HG03457 (cell line): ENCODE measurements around the gene LSM12.
"Not testable (repeated sequence)": the region's sequence is repeated elsewhere in the genome, so short reads cannot be mapped to it uniquely, and the experiment has no call there.

ENCODE experiments used
- ATAC-seq: cut with Tn5 transposase; IDR thresholded peaks from one replicate; pipeline ENCODE4 v1.9.1; 2021; ENCODE audit warnings: moderate number of reproducible peaks; ENCODE audit not compliant: unreplicated experiment

Gene LSM12

GRCh38 chr17:44008205-44008909 is 58.1 kb downstream of the LSM12 start:
- no peak for ATAC-seq

- ATAC-seq, result no peak
Observed at GRCh38 chr17:44007346-44008204, 58.9 kb downstream of the LSM12 start.

- no peak for ATAC-seq
Observed at GRCh38 chr17:44006598-44007345, 59.7 kb downstream of the LSM12 start.

- ATAC-seq, result no peak
Observed at GRCh38 chr17:44006272-44006597, 60.2 kb downstream of the LSM12 start.

- ATAC-seq, result no peak
Observed at GRCh38 chr17:44005527-44006271, 60.8 kb downstream of the LSM12 start.

GRCh38 chr17:44004761-44005526 is 61.5 kb downstream of the LSM12 start:
- ATAC-seq, result no peak

GRCh38 chr17:44004077-44004760 is 62.3 kb downstream of the LSM12 start, which contains the start of gene NAGS:
Gene NAGS (plus strand): TSS chr17:44004622. CDS start chr17:44004664, 42 bp downstream.
- no peak for ATAC-seq

GRCh38 chr17:44002141-44002848 is 64.2 kb downstream of the LSM12 start:
- ATAC-seq, result no peak

GRCh38 chr17:44001461-44001920 is 65.0 kb downstream of the LSM12 start:
- no peak for ATAC-seq

GRCh38 chr17:44000871-44001460 is 65.5 kb downstream of the LSM12 start:
- ATAC-seq, result no peak

- no peak for ATAC-seq
Observed at GRCh38 chr17:44000141-44000860, 66.2 kb downstream of the LSM12 start.

- no peak for ATAC-seq
Observed at GRCh38 chr17:43999024-43999423, 67.4 kb downstream of the LSM12 start.

GRCh38 chr17:43998552-43998951 is 67.9 kb downstream of the LSM12 start:
- ATAC-seq, result no peak

- ATAC-seq, result not testable (repeated sequence)
Observed at GRCh38 chr17:43997180-43997579, 69.3 kb downstream of the LSM12 start.

- ATAC-seq, result no peak
Observed at GRCh38 chr17:43995150-43995471, 71.4 kb downstream of the LSM12 start.

GRCh38 chr17:43994272-43995149 is 72.0 kb downstream of the LSM12 start:
- ATAC-seq, result no peak

GRCh38 chr17:43992641-43993040 is 73.8 kb downstream of the LSM12 start:
- ATAC-seq, result no peak
